HepG2 (cell line): ENCODE results near the gene MT1G.

ENCODE experiments used
- CHD2 ChIP-seq: IDR thresholded peaks from 2 replicates; pipeline ENCODE4 v1.6.1; 2011; ENCODE audit warnings: low read depth, low read length, improper control_type of control experiment
- JUN ChIP-seq: sonication (generic); formaldehyde crosslinking; IDR thresholded peaks from 2 replicates; pipeline ENCODE4 v1.4.0; 2020; ENCODE audit warnings: mild to moderate bottlenecking, missing genetic modification reagents
- JUND ChIP-seq: sonication (generic); formaldehyde crosslinking; IDR thresholded peaks from 2 replicates; pipeline ENCODE4 v1.8.0; 2022; ENCODE audit warnings: mild to moderate bottlenecking, missing genetic modification reagents
- RBM39 ChIP-seq: fragments of 200-400 bp; formaldehyde crosslinking; IDR thresholded peaks from one replicate; pipeline ENCODE4 v1.6.1; 2018; ENCODE audit warnings: antibody characterized with exemption, mild to moderate bottlenecking, low read depth, low read length; ENCODE audit not compliant: poor library complexity, severe bottlenecking
- ZNF12 ChIP-seq: sonication (generic); formaldehyde crosslinking; IDR thresholded peaks from 2 replicates; pipeline ENCODE4 v1.5.0; 2020; ENCODE audit warnings: missing genetic modification reagents
- ZNF670 ChIP-seq: sonication (generic); formaldehyde crosslinking; IDR thresholded peaks from 2 replicates; pipeline ENCODE4 v1.8.0; 2022; ENCODE audit warnings: mild to moderate bottlenecking, missing genetic modification reagents, borderline replicate concordance
- TF ChIP-seq, protein P1 (sequence below): sonication (generic); formaldehyde crosslinking; IDR thresholded peaks from 2 replicates; pipeline ENCODE4 v1.5.0; 2020; ENCODE audit warnings: mild to moderate bottlenecking, missing genetic modification reagents, moderate library complexity

DNA sequence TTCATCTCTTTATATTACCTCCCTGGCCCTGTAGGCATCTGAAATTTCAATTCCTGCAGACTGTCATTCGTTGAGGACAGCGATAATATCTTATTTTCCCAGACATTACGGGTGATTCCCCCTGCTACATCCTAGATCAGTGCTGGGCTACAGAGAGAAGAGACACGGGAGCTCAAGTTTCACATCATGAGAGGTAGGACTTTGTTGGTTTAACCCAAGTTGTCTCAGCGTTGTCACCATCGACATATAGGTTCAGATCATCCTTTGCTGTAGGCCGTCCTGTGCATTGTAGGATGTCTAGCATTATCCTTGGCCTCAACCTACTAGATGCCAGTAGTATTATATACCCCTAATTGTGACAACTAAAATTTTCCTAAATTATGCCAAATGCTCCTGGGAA is 33.7 kb upstream of the MT1G start:
- TF ChIP-seq ZNF670 (CRISPR knock-in tag) (no peak), ZNF12 (no peak), CHD2 (no peak), JUND (CRISPR knock-in tag) (no peak), RBM39 (no peak), JUN (CRISPR knock-in tag) (no peak)
- TF ChIP-seq, protein P1, sequence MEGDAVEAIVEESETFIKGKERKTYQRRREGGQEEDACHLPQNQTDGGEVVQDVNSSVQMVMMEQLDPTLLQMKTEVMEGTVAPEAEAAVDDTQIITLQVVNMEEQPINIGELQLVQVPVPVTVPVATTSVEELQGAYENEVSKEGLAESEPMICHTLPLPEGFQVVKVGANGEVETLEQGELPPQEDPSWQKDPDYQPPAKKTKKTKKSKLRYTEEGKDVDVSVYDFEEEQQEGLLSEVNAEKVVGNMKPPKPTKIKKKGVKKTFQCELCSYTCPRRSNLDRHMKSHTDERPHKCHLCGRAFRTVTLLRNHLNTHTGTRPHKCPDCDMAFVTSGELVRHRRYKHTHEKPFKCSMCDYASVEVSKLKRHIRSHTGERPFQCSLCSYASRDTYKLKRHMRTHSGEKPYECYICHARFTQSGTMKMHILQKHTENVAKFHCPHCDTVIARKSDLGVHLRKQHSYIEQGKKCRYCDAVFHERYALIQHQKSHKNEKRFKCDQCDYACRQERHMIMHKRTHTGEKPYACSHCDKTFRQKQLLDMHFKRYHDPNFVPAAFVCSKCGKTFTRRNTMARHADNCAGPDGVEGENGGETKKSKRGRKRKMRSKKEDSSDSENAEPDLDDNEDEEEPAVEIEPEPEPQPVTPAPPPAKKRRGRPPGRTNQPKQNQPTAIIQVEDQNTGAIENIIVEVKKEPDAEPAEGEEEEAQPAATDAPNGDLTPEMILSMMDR (CRISPR knock-in tag): no peak
